Nephron progenitor cell (in vitro differentiated cells): ENCODE data around the gene ZNF785.
"Not testable (repeated sequence)": the region's sequence is repeated elsewhere in the genome, so short reads cannot be mapped to it uniquely, and the experiment has no call there.

Experiments used
- DNase-seq: peaks from one replicate; pipeline ENCODE4 v3.0.0; 2021
- H3K27ac Mint-ChIP-seq: 2 replicates; pipeline ENCODE4 v1.8.0; 2021; ENCODE audit warnings: mild to moderate bottlenecking, moderate library complexity, mixed read lengths
- H3K27me3 Mint-ChIP-seq: 2 replicates; pipeline ENCODE4 v1.8.0; 2021; ENCODE audit warnings: mild to moderate bottlenecking, low read depth, mixed read lengths; ENCODE audit not compliant: poor library complexity
- H3K36me3 Mint-ChIP-seq: 2 replicates; pipeline ENCODE4 v1.8.0; 2021; ENCODE audit warnings: low read depth, mixed read lengths
- H3K4me1 Mint-ChIP-seq: 2 replicates; pipeline ENCODE4 v1.8.0; 2021; ENCODE audit warnings: mixed read lengths
- H3K4me3 Mint-ChIP-seq: 2 replicates; pipeline ENCODE4 v1.8.0; 2021; ENCODE audit warnings: mild to moderate bottlenecking, moderate library complexity, mixed read lengths
- H3K9me3 Mint-ChIP-seq: 2 replicates; pipeline ENCODE4 v1.8.0; 2021; ENCODE audit warnings: mild to moderate bottlenecking, moderate library complexity, mixed read lengths
- CTCF ChIP-seq: fragments of 200-600 bp; sonication (generic); IDR thresholded peaks from 2 replicates; pipeline ENCODE4 v1.5.0; 2021; ENCODE audit warnings: antibody characterized with exemption

The ZNF785 gene

GRCh38 chr16:30603945-30604315 lies 18.4 kb upstream of the ZNF785 start:
- Mint-ChIP-seq H3K36me3 (peaks cover 54% of the 10 kb centered on the region), H3K27me3 (peaks cover 5% of the 10 kb centered on the region), H3K27ac (peak overlapping the region; percentile 61), H3K4me1 (peaks cover 9% of the 10 kb centered on the region), H3K9me3 (peaks cover 8% of the 10 kb centered on the region), H3K4me3 (no peak overlapping the region)
- no peak for TF ChIP-seq CTCF
- DNase-seq, result no peak

GRCh38 chr16:30602616-30603277 lies 17.2 kb upstream of the ZNF785 start:
- peaks cover 8% of the 10 kb centered on the region for H3K9me3 Mint-ChIP-seq
- no peak for DNase-seq
- H3K27ac Mint-ChIP-seq, result peak overlapping the region; percentile 64
- no peak overlapping the region for H3K4me3 Mint-ChIP-seq
- H3K27me3 Mint-ChIP-seq, result peaks cover 5% of the 10 kb centered on the region
- H3K4me1 Mint-ChIP-seq, result peaks cover 3% of the 10 kb centered on the region
- TF ChIP-seq CTCF, result no peak
- peaks cover 49% of the 10 kb centered on the region for H3K36me3 Mint-ChIP-seq

- no peak for DNase-seq
- Mint-ChIP-seq H3K27me3 (peaks cover 5% of the 10 kb centered on the region), H3K9me3 (peaks cover 8% of the 10 kb centered on the region), H3K4me1 (no peaks in the 10 kb centered on the region), H3K36me3 (peaks cover 44% of the 10 kb centered on the region), H3K27ac (peak overlapping the region; percentile 28), H3K4me3 (no peak overlapping the region)
- no peak for TF ChIP-seq CTCF
These were observed 16.5 kb upstream of the ZNF785 start for GRCh38 chr16:30601966-30602365.

GRCh38 chr16:30600929-30601328 lies 15.4 kb upstream of the ZNF785 start:
- no peak overlapping the region for H3K27ac Mint-ChIP-seq
- no peak for DNase-seq
- H3K36me3 Mint-ChIP-seq, result peaks cover 34% of the 10 kb centered on the region
- peaks cover 8% of the 10 kb centered on the region for H3K9me3 Mint-ChIP-seq
- no peaks in the 10 kb centered on the region for H3K4me1 Mint-ChIP-seq
- TF ChIP-seq CTCF, result no peak
- H3K4me3 Mint-ChIP-seq, result no peak overlapping the region
- H3K27me3 Mint-ChIP-seq, result peaks cover 5% of the 10 kb centered on the region

GRCh38 chr16:30600215-30600614 lies 14.7 kb upstream of the ZNF785 start:
- Mint-ChIP-seq H3K36me3 (peaks cover 33% of the 10 kb centered on the region), H3K4me3 (no peak overlapping the region), H3K27ac (no peak overlapping the region), H3K9me3 (peaks cover 11% of the 10 kb centered on the region), H3K4me1 (no peaks in the 10 kb centered on the region), H3K27me3 (peaks cover 5% of the 10 kb centered on the region)
- DNase-seq, result no peak
- no peak for TF ChIP-seq CTCF

GRCh38 chr16:30592871-30593270 lies 7.4 kb upstream of the ZNF785 start:
- TF ChIP-seq CTCF, result no peak
- Mint-ChIP-seq H3K36me3 (peaks cover 35% of the 10 kb centered on the region), H3K27ac (no peak overlapping the region), H3K27me3 (peaks cover 4% of the 10 kb centered on the region), H3K4me3 (no peak overlapping the region), H3K9me3 (peaks cover 11% of the 10 kb centered on the region), H3K4me1 (peaks cover 2% of the 10 kb centered on the region)
- no peak for DNase-seq

- Mint-ChIP-seq H3K4me1 (peaks cover 10% of the 10 kb centered on the region), H3K9me3 (peaks cover 12% of the 10 kb centered on the region), H3K36me3 (peaks cover 44% of the 10 kb centered on the region)
- not testable (repeated sequence) for H3K27ac Mint-ChIP-seq, H3K4me3 Mint-ChIP-seq, H3K27me3 Mint-ChIP-seq, DNase-seq
These were observed 5.4 kb upstream of the ZNF785 start for GRCh38 chr16:30590869-30591268.

GRCh38 chr16:30589582-30589981 lies 4.1 kb upstream of the ZNF785 start:
- H3K27me3 Mint-ChIP-seq, H3K9me3 Mint-ChIP-seq, H3K27ac Mint-ChIP-seq, H3K4me3 Mint-ChIP-seq, DNase-seq: not testable (repeated sequence)
- Mint-ChIP-seq H3K36me3 (peaks cover 40% of the 10 kb centered on the region), H3K4me1 (peaks cover 20% of the 10 kb centered on the region)
